ENCODE measurements around the gene CACNA1I. TPM values are rescaled to one million over a fixed set of nuclear protein-coding genes. Genes with fewer than 3 reads are reported as not detected.

Gene CACNA1I
- total RNA-seq, 1 experiment from 2014 or later = 2.1 TPM

DNA sequence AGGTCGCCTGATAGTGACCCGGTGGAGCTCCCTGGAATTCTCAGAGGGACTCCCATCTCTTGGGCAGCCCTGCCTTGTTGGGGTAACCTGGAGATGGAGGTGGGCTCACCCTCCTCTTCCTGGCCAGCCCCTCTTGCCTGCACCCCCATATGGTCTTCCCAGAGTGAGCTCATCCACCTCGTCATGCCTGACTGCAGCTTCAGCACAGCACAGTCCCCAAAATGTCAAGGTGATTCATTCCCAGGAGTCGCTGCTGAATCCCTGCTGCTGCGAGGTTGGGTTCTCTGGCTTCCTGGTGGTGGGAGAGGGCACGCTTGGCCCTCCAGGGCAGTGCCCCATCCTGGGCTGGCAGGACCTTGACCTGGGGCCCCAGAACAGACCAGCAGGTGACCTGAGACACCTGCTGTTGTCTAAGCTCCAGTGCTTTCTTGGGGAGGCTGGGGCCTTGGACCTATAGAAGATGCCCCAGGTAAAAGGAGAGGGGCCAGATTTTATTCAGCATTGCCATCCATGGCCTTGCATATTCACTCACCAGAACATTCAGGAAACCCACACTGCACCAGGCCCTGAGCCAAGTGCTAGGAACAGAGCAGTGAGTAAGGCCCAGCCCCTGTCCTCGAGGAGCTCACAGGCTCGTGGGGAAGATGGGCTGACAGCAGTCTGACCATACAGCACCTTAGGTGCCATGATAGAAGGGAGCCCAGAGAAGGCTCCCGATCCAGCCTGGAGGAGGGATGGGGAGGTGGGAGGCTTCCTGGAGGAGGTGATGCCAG, 72.9 kb downstream of the CACNA1I start (continued):
- TF ChIP-seq, protein P1, sequence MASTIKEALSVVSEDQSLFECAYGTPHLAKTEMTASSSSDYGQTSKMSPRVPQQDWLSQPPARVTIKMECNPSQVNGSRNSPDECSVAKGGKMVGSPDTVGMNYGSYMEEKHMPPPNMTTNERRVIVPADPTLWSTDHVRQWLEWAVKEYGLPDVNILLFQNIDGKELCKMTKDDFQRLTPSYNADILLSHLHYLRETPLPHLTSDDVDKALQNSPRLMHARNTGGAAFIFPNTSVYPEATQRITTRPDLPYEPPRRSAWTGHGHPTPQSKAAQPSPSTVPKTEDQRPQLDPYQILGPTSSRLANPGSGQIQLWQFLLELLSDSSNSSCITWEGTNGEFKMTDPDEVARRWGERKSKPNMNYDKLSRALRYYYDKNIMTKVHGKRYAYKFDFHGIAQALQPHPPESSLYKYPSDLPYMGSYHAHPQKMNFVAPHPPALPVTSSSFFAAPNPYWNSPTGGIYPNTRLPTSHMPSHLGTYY (CRISPR knock-in tag; IDR thresholded peaks at IDR 0.05) = no peak

DNA sequence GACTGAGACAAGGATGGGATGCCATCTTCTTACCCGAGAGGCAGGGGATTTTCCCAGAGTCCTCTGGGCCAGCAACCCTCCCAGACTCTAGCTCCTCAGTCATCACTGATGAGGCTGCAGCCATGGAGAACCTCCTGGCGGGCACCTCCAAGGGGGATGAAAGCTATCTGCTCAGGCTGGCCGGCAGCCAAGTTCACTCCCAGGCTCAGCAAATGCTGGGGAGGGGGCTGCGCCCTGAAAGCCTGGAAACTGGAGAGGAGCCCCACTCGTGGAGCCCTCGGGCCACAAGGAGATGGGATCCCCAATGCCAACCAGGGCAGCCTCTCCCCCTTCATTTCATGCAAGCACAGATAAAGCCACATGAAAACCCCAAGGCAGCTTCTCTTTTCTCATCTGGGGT, 75.0 kb downstream of the CACNA1I start:
- no peaks in the 10 kb centered on the region for H3K27me3 Mint-ChIP-seq (ENCODE audit: low read depth)
- ATAC-seq (no peak), DNase-seq (ENCODE audit: low spot score) (no peak)
- no peaks in the 10 kb centered on the region for H3K9me3 Mint-ChIP-seq
- POLR2A ChIA-PET = no interaction called here
- no peaks in the 10 kb centered on the region for H3K4me1 Mint-ChIP-seq
- H3K27ac Mint-ChIP-seq = no peak overlapping the region
- CTCF ChIA-PET = interaction anchor here (1.0 kb wide), 1 partner anchor 8 kb away, joined by 3 read pairs; no protein-coding TSS in a partner anchor
- TF ChIP-seq HMGXB4 (CRISPR knock-in tag; IDR thresholded peaks at IDR 0.05) (no peak), USF1 (CRISPR knock-in tag; IDR thresholded peaks at IDR 0.05) (no peak)
- H3K4me3 Mint-ChIP-seq = no peak overlapping the region
- H3K36me3 Mint-ChIP-seq = no peaks in the 10 kb centered on the region

DNA sequence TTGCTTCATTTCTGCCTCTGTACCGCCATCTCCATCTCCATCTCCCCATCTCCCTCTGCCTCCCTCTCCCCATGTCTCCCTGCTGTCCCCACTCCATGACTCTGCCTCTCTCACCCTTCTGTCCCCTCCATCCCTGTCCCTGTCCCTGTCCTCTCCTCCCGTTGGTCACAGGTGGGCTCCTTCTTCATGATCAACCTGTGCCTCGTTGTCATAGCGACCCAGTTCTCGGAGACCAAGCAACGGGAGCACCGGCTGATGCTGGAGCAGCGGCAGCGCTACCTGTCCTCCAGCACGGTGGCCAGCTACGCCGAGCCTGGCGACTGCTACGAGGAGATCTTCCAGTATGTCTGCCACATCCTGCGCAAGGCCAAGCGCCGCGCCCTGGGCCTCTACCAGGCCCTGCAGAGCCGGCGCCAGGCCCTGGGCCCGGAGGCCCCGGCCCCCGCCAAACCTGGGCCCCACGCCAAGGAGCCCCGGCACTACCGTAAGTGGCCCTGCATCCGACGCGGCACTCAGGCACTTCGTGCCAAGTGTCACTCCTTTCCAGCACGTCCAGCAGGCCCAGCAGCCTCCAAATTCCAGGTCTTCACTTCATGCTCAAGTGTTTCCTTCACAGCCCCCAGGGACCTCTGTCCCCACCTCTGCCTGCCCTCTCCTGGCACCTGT, 76.0 kb downstream of the CACNA1I start:
- Mint-ChIP-seq H3K9me3 (no peaks in the 10 kb centered on the region), H3K36me3 (no peaks in the 10 kb centered on the region), H3K27me3 (ENCODE audit: low read depth) (no peaks in the 10 kb centered on the region), H3K4me3 (no peak overlapping the region), H3K4me1 (no peaks in the 10 kb centered on the region), H3K27ac (peak overlapping the region; percentile 26; the same call in 1 of the 2 replicates)
- ChIA-PET POLR2A (no interaction called here), CTCF (no interaction called here)
- DNase-seq (ENCODE audit: low spot score) (no peak), ATAC-seq (no peak)
- no peak for TF ChIP-seq ESRRA (CRISPR knock-in tag; IDR thresholded peaks at IDR 0.05; ENCODE audit: borderline replicate concordance)
- TF ChIP-seq ETV6 (CRISPR knock-in tag; IDR thresholded peaks at IDR 0.05) = no peak
- no peak for TF ChIP-seq ZNF416 (CRISPR knock-in tag; IDR thresholded peaks at IDR 0.05)
- TF ChIP-seq GABPB1 (CRISPR knock-in tag; IDR thresholded peaks at IDR 0.05) = no peak
- no peak for TF ChIP-seq CREM (CRISPR knock-in tag; IDR thresholded peaks at IDR 0.05)
- TF ChIP-seq, protein P1 (CRISPR knock-in tag; IDR thresholded peaks at IDR 0.05) = no peak
- TF ChIP-seq, protein P2, sequence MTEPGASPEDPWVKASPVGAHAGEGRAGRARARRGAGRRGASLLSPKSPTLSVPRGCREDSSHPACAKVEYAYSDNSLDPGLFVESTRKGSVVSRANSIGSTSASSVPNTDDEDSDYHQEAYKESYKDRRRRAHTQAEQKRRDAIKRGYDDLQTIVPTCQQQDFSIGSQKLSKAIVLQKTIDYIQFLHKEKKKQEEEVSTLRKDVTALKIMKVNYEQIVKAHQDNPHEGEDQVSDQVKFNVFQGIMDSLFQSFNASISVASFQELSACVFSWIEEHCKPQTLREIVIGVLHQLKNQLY (CRISPR knock-in tag; IDR thresholded peaks at IDR 0.05) = no peak
- no peak for TF ChIP-seq RORB (CRISPR knock-in tag; IDR thresholded peaks at IDR 0.05)
- no peak for TF ChIP-seq USF2 (CRISPR knock-in tag; IDR thresholded peaks at IDR 0.05)
- TF ChIP-seq ZNF532 (CRISPR knock-in tag; IDR thresholded peaks at IDR 0.05; ENCODE audit: borderline replicate concordance) = no peak
- TF ChIP-seq EMX1 (CRISPR knock-in tag; IDR thresholded peaks at IDR 0.05) = no peak
- TF ChIP-seq SMAD3 (CRISPR knock-in tag; IDR thresholded peaks at IDR 0.05; ENCODE audit: borderline replicate concordance) = no peak
- TF ChIP-seq ZNF423 (CRISPR knock-in tag; IDR thresholded peaks at IDR 0.05) = no peak
- TF ChIP-seq, protein P3, sequence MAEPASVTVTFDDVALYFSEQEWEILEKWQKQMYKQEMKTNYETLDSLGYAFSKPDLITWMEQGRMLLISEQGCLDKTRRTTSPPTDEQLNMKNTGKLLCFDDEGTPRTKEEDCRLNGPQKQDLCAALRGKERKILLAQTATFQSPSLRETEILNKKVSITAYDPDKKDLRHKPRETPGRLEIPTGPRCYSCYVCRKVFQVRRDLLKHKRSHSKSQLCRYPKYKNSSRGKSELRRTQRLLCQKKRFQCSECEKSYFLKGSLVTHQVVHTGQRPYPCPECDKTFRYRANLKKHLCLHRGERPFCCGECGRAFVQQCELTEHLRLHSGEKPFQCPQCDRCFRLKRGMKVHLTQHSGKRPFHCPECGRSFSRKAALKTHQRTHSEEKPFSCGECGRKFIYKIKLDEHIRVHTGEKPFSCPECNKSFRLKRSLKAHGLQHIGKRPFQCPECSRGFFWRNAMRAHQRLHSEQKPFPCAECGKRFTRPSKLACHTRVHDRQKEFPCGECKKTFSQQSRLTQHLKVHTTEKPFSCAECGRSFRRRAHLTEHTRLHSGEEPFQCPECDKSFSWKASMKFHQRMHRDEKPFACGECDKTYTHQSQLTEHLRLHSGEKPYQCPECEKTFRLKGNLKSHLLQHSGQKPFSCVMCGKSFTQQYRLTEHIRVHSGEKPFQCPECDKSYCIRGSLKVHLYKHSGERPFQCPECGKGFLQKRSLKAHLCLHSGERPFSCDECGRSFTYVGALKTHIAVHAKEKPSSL (CRISPR knock-in tag; conservative IDR thresholded peaks at IDR 0.05) = no peak
- no peak for TF ChIP-seq ZNF317 (CRISPR knock-in tag; IDR thresholded peaks at IDR 0.05; ENCODE audit: borderline replicate concordance, low read depth)
